Ammon's horn (tissue), 1 donor: ENCODE results near the gene KANSL1.

Source experiments
- DNase-seq: peaks from one replicate; pipeline ENCODE4 v3.0.0-alpha.2; 2016; ENCODE audit warnings: low spot score

The KANSL1 gene

DNA sequence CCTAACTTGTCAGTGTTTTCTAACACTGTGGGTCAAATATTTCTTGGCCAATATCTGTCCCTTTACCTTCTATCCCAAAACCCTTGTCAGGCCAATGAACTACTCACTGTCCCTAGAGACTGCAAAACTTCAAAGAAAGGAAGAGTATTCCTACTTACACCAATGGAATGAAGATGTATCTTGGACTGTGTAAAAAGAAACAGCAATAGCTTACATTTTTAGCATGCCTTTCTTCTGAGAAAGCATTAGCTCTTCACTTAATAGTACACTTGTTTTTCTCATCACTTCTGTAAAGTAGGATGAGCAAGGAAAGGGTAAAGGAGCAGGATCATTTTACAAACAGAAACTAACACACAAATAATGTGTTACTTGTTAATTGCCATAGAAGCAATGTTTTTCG lies 120.2 kb downstream of the KANSL1 start:
- no peak for DNase-seq

DNA sequence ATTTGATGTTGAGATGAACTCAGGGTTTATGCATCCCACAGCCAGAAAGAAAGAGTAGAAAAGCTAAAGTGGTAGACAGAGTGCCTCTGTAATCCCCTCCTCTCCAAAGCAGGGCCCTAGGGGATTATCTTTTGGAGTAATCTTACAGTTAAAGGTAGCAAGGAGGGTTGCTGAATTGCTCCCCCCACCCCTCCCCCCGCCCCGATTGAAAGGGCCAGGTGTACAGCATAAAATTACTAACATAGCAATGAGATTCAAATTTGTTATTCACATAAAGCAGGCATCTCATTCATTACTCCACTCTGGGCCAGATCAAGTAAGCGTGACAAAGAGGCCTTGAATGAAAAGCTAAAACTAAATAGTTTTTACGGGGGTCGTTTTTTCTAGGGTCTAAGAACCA lies 121.4 kb downstream of the KANSL1 start:
- no peak for DNase-seq

GRCh38 chr17:46064460-46064859 lies 128.8 kb downstream of the KANSL1 start:
- DNase-seq: no peak

- no peak for DNase-seq
Observed at GRCh38 chr17:46063241-46063640, 130.0 kb downstream of the KANSL1 start.

GRCh38 chr17:46061435-46061834 lies 131.8 kb downstream of the KANSL1 start:
- DNase-seq: no peak

- DNase-seq: no peak
Observed at GRCh38 chr17:46060461-46060860, 132.8 kb downstream of the KANSL1 start.

- DNase-seq: no peak
Observed at GRCh38 chr17:46059486-46059885, 133.7 kb downstream of the KANSL1 start.

- no peak for DNase-seq
Observed at GRCh38 chr17:46057366-46057765, 135.9 kb downstream of the KANSL1 start.

DNA sequence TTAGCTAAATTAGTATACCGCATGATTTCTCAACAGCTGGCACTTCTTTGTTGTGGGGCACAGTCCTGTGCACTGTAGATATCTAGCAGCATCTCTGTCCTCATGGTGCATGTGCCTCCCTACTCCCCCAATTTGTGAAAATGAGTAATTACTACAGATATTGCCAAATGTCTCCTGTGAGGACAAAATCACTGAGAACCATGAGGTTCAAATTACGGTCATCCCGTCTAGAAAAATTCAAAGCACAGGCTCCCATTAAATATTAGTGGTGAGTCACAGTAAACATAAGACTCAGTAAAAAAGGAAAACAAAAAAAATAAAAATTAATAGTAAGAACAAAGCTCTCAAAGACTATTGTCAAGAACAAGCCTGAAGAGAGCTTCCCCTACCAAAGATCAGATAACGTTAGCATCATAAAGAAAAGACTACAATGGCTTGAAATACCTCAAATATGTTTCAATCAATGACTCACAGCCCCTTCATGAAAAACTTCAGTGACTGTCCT lies 136.4 kb downstream of the KANSL1 start:
- peak; percentile 30 for DNase-seq

- no peak for DNase-seq
Observed at GRCh38 chr17:46053911-46054534, 139.2 kb downstream of the KANSL1 start.

- DNase-seq: no peak
Observed at GRCh38 chr17:46049656-46050055, 143.6 kb downstream of the KANSL1 start.

- no peak for DNase-seq
Observed at GRCh38 chr17:46047856-46048255, 145.4 kb downstream of the KANSL1 start.

DNA sequence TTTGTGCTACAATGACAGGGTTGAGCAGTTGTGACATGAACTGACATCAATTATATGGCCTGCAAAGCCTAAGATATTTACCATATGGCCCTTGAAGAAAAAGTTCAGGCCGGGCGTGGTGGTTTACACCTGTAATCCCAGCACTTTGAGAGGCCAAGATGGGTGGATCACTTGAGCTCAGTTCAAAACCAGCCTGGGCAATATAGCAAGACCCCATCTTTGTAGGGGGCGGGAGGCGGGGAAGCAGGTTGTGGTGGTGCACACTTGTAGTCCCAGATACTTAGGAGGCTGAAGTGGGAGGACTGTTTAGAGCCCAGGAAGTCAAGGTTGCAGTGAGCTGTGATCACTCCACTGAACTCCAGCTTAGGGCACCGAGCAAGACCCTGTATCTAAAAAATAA lies 145.8 kb downstream of the KANSL1 start:
- DNase-seq: no peak

GRCh38 chr17:46046957-46047356 lies 146.3 kb downstream of the KANSL1 start:
- no peak for DNase-seq

DNA sequence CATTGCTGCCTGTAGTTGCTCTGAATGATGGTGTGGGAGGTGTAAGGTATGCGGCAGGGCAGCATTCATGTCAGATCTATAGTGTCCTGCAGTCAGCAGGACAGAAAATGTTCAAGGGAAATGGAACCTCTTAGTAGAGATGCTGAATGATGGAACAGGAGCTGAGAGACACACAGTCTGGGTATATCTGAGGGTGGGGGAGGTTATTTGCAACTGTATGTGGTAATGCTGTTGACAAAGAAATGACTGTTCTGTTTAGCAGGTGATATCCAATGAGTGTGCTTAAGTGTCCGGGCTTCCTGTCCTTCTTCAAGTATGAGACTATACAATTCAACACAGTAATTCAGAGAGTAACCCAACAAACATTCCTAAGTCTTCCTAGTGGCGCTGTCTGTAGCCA lies 147.6 kb downstream of the KANSL1 start:
- no peak for DNase-seq

DNA sequence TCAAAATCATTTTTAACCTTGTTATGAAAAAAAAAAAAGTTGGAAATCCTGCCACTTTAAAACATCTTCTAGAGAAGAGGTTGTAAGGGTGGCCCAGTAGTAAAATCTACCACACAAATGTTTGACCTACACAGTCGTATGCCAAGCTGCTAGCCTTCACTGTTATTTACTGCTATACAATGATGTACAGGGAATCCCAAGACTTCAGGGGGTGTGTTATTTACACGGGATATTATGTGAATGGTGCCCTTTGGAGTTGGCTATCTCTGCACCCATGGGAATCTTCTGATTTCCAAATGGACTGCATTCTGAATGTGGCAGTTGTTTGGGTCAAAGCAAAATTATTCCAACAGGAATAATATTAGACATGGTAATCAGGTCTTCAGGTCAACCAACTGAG lies 148.2 kb downstream of the KANSL1 start:
- DNase-seq: no peak

DNA sequence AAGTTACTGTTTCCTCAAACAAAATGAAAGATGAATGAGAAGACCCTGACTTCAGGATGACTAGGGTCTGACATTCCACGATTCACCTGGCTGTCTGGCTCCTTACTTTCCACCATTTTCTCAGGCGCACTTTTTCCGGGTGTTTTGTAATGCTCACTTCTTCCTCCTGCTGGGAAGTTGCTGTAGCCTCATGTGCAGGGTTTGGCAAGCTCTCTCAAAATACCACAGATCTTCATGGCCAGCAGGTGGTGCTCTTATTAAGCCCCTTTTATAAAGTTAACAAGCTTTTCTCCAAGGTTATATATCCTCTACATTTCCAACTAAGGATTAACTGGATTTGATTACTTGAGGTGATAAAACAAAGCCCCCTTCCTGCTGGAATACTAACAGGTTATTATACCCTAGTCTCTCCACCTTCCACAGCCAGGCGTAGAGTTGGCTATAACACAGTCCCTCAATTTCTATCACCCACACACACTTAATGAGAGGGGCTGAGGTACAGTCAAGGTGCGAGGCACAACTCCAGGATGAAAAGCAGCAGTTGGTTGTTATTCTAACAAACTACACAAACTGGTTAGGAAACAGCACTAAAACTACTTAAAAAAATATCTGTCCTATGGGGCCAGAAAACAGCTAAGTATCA lies 148.8 kb downstream of the KANSL1 start:
- DNase-seq: peak; percentile 92

DNA sequence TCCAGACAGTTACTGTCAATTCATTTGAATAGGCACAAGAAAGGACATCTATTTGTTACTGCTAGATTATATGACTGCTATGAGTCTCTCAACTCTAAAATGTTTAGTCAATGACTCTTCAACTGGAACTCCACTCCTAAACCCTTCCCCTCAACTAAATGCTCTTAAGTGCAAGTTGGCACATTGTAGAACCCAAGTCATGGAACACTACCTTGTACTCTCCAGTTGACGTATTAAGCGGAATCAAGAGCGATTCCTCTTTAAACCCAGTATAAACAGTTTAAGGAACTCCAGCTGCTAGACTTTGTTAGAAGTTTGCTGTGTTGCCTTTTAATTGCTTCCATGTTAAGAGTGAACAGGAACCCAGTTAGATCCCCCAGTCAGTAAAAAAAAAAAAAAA lies 149.6 kb downstream of the KANSL1 start:
- no peak for DNase-seq

GRCh38 chr17:46042925-46043324 lies 150.3 kb downstream of the KANSL1 start:
- DNase-seq: no peak

DNA sequence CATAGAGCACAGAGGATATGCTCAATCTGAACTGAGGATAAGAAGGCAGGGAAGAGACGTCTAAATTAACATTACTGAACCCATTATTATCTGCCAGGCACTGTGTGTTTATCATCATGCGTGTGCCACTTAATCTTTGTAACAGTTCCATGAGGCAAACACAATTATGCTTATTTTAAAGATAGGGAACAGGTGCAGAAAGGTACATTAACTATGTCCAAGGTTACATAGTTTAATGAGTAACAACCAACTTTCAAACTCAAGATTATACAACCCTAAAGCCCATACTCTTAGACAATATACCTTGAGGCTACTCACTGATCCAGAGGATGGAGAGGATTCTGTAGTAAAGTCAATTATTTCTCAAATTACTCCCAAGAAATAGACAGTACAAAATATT lies 151.0 kb downstream of the KANSL1 start:
- DNase-seq: no peak

DNA sequence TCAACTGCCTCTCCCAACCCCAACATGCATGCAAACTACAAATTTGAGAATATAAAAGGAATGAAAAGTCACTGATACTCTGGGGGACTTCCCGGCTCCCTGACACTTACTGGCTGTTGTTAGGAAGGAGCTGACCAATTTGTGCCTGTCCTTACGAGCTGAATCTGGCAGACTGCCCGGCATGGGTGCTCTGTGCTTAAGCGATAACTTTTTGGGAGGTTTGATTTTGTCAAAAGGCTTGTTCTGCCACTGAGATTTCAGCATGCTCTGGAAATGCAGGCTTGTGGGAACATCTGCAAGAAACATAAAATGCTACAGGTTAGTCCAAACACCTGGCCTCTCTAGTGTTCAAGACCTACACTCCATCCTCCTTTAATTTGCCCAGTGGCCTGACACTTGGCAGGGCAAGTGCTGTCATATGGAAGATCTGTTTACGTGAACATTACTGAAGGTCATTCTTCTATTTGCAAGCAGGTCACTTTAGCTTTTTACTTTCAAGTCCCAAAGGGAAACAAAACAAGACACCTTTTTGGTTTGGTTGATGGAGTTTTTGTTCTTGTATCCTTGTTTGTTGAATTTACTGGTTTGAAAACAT lies 153.5 kb downstream of the KANSL1 start:
- DNase-seq: no peak

GRCh38 chr17:46038937-46039336 lies 154.3 kb downstream of the KANSL1 start:
- DNase-seq: no peak

- DNase-seq: peak; percentile 69
Observed at GRCh38 chr17:46038414-46038813, 154.8 kb downstream of the KANSL1 start.
